GM18867 (cell line): Measurements from ENCODE around the gene EPHA6.

ENCODE experiments used
- ATAC-seq: cut with Tn5 transposase; IDR thresholded peaks from one replicate; pipeline ENCODE4 v1.9.1; 2021; ENCODE audit warnings: mild to moderate bottlenecking, moderate library complexity; ENCODE audit not compliant: unreplicated experiment

EPHA6 gene

DNA sequence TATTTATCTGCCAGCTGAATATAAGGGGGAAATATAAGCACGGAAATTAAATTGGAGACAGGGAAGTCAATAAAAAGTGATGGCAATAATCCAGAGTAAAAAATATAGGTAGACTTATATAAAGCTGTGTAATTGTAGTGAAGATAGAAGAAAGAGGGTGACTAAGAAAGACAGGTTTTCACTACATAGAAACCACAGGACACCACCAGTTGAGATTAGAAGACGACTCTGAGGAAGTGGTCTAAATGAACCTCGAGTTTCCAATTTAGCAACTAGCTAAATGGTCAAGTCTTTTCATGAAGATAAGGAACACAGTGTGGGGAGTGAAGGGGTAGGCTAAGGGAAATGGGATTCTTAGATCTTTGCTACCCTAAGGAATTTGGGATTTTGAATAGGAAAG, 761.3 kb downstream of the EPHA6 start:
- no peak for ATAC-seq

DNA sequence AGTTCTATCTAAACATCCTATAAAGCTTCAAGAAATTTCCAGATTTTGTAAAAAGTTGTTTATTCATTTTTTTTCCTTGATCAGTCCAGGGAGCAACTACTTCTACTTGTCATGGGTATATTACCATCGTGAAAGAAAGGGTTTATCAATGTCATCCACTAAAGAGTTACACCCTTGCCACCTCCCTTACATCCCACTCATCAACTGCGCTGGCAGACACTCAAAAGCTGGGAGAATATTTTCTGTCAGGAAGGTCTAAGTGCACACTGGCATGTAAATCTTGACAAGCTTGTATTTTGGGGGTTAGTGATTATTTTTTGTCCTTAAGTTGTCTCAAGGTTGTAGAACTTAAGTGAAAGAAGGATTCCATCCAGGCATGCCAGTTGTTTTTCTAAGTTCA, 761.8 kb downstream of the EPHA6 start:
- ATAC-seq, result no peak

DNA sequence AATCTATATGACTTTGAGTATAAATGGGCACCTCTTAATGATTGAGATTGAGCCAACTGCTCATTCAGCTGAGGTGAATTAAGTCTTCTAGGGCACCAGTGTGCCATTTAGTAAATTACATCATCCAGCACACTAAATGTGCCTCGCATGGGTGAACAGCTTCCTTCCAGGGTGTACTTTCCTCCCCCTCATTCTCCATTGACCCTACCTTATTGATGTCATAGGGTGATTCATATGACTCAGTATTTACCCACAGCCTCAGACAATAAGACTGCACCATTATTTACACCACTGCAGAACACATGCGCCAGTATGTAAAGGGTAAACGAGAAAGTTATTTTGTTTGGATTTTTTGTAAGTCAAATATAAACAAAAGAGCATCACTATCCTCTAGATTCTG, 765.0 kb downstream of the EPHA6 start:
- no peak for ATAC-seq

DNA sequence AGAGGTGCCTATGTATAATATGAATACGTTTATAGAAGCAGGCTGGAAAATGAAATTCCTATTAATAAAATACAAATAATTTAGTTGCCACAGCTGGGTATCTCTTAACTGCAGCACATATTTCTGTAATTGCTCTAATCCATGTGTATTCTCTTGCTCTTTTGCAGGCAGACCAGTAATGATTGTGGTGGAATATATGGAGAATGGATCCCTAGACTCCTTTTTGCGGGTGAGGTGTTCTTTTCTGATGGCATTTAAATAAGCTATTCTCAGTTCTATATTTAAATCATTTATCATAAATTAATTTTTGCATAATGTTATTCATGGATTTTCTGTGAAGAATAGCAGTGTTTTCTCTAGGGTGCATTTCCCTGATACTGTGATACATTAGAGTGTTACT, 796.2 kb downstream of the EPHA6 start:
- no peak for ATAC-seq

DNA sequence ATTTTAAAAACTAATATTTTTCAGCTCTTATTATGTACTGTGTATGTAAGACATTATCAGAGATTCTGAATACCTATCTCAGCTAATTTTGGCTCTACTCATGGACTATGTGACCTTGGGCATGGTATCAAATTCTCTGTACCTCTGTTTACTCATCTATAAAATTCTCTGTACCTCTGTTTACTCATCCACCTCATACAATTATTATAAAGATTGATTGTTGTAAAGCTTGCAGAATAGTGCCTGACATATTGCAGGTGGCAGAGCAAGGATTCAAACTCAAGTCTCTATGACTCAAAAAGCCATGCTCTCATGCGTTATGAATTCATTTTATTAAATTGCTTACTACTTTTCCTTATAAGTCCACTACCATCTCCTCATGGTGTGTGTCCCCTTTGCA, 798.2 kb downstream of the EPHA6 start:
- ATAC-seq, result no peak

DNA sequence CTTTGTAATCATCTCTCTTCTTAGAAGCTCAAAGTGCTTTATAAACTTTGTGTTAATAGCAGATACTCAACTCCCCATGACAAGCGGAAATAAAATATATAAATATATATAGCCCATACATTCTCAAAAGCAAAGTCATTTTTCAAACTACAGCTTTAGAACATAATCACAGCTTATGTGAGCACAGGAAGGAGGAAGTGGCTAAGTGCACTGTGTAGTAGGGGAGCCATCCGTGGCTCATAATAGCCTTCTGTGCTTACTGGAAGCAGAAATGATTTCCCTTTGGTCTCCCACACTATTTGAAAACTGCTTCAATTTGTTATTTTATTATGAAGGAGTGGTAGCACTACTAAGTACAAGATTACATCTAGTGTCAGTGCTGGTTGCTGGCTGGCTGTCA, 798.7 kb downstream of the EPHA6 start:
- ATAC-seq, result no peak

DNA sequence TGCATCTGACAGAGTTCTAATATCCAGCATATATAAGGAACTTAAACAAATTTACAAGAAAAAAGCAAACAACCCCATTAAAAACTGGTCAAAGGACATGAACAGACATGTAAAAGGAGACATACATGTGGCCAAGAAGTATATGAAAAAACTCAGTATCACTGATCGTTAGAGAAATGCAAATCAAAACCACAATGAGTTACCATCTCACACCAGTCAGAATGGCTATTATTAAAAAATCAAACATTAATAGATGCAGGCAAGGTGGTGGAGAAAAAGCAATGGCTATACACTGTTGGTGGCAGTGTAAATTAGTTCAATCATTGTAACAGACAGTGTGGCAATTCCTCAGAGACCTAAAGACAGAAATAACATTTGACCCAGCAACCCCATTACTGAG, 806.1 kb downstream of the EPHA6 start:
- peak; percentile 45 for ATAC-seq

DNA sequence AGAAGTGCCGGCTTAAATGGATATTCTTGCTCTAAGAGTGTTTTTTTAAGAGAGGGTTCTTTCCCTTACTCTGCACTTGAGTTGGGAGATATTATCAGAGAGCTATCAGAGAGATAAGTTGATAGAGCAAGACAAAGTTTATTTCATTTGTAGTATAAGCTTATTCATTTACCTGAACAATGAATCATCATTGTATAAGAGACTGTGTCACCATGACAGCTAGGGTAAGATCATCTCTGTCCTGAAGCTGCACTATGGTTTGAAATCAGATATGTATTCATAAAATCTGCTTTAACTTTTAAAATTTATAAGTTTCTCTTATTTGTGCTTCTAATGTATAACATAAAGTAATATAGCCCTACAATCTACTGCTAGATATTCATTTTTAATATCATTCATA, 822.1 kb downstream of the EPHA6 start:
- no peak for ATAC-seq

DNA sequence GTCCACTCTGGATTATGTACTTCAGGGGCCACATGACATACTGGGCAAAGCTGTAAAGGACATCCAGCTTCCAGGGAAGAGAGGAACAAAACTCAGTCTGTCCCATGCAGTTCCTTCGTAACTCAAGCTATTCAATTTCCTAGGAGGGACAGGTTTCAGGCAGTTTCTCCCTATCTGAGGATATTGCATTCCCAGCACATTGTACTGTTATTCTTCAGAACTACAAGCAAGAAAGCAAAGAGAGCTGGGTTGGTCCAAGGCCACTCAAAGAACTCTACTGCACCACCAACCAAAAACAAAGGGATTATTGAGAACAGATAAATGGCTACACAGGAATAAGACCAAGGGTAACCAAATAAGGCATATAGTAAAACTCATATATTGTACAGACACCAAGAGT, 832.5 kb downstream of the EPHA6 start:
- no peak for ATAC-seq

DNA sequence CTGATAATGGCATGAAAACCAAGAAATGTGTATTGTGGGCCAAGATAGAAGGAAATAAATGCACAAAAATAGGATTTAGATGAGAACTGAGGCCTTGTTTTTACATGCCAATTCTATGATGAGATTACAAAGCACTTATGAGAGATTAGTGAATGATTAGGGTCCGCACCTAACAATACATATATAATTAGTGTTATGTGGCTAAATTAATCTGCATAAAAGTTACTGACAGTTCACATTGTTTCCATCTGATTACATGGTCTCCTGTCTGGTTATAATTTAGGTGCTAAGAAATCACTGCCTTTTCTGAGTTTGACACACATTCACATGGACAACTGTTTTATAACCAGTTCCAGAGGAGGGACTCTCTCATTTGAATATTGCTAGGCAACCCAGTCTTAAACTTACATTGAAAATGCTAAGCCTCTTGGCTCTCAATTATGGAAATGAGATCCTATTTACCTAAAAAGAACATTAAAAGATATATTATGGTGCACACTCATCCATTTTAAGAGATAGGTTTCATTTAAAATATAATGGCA, 833.1 kb downstream of the EPHA6 start:
- no peak for ATAC-seq

DNA sequence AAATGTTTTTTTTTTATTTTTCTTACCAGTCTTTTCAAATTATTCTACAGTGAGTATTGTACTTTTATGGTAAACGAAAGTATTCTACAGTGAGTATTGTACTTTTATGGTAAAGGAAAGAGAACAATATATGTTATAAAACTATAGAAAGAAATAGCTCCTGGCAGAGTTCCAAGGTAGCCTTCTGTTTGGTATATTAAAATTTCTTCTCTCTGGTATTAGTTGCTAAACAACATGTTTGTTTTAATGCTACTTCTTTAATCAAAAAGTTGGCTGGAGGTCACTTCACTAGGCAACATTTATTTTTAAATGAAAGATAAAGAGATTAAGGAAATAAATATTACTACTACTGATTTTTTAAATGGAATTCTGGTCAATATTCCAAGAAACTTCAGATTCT, 841.6 kb downstream of the EPHA6 start:
- no peak for ATAC-seq

DNA sequence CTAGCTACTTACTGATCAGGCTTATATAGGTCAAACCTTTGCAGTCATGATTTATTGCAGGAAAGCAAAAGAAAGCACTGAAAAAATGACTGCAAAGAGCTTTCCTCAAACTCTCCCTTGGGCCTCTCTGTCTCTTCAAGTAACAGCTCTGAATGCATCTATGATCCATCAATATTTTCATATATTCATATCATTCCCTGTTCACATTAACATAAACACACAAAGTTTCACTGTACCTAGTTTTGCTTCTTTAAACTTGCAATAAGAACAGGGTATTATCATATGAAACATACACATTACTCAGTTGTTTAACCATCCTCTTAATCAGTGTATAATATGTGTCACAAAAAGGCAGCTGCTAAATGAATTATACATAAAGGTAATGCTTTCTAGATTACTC, 842.2 kb downstream of the EPHA6 start:
- no peak for ATAC-seq

DNA sequence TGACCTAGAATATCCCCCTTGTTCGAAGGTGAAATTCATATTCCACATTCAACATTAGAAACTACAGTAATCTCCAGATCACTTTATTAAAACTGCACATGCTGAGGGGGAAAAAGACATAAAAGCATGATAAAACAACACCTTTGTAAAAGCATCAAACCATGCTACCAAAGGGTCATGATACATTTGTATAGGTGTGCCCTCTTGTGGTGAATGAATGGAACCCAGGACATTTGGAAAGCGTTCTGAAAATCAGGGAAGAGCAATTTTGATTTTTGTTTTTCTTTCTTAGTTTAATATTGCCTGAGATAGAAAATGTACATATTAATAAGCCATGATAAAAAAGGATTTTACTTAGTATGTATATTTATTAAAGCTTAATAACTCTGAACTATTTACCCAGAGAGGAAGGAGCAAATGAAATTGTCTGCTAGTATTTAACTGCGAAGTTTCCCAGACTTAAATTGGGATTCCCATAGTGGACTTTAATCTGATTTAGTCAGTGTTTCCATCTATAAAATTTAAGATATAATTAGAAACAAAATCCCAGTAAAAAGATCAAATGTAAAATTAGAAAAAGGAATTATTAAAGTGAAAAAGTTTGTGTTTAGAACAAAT, 844.4 kb downstream of the EPHA6 start:
- peak; percentile 63 for ATAC-seq

DNA sequence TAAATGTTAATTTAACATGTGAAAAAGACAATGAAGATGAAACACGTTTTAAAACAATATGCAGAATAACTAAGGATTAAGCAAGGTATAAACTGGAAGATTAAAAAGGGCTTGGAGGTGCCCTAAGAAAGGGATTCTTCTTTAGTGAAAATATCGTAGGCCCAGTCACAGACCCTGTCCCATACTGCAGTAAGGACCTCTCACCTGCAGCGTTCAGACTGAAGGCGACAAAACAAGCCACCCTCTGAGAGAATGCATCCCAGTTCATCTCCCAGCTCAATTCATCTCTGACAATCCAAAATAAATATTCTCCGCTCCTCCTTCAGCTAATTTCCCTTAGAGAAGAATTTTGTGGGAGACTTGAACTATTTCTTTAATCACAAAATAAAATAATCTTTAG, 847.9 kb downstream of the EPHA6 start:
- no peak for ATAC-seq

DNA sequence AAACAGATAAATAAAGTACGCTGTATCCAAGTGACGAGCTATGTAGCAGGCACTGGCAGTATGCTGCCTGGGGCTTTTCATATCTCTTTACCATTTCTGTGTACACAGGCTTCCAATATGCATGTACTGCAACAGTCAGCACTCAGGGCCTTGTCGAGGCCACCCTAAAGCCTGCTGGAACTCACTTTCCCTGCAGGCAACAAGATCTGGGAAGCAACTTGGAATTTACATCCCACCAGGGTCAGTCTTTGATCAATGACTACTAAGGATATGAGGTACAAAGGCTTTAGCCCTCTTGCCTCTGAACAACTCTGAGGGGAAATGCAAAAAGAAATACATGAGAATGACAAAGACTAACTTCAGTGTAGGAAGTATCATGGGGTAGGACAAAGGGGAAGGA, 848.4 kb downstream of the EPHA6 start:
- ATAC-seq, result no peak

DNA sequence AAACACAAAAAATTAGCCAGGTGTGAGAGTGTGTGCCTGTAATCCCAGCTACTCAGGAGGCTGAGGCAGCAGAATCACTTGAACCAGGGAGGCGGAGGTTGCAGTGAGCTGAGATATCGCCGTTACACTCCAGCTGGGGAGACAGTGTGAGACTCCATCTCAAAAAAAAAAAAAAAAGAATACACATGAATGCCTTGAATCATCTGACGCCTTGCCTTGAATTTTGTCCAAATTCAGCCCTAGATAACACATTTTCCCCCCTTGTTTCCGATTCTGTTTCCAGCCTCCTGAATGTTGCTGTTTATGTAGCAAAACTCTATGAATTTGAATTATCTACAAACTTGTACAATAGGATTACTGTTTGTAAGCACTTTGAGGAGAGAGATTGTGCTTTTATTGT, 851.5 kb downstream of the EPHA6 start:
- no peak for ATAC-seq

DNA sequence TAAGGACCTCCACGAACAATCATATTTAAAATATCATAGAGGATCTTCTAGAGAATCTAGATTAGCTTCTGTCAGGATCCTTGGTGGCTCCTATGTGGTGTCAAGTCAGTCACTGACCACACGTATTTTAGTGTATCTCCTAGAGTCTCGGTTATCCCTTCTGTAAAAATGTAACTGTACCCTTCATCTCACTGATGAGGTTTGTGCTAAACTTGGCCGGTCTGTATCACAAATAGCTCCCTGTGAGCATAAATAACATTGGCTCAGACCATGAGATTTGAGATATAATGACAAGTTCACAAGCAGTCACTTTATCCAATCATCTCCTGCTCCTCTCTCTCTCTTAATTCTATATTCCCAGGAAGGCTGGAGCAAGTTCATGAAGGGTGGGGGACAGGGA, 856.6 kb downstream of the EPHA6 start:
- ATAC-seq, result no peak

DNA sequence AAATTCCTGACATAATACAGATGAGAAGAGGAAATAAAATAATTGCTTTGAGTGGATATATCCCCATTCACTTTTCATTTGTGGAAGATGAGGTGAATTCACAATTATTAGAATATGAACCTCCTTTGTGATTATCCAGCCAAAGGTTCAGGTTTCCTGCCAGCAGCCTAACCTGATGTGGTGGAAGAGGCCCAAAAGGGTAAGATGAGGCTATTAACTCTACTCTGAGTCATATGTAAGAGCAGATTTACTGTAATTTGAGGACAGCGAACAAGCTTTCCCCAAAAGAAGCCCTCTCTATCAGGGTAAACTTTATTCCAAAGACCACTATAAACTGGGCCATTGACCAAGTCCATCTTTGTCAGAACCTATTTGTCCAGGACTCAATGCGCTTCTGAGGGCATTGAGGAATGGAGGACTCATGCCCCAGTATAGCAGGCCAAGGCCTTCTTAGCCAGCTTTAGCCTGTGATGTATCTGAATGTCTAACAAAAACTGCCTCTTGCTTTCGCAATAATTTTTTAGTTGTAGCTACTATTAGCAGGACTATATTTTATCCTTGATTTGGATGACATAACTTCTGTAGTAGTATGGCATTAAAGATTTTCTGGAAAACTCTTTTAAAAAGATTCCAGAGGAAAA, 859.1 kb downstream of the EPHA6 start:
- ATAC-seq, result no peak

DNA sequence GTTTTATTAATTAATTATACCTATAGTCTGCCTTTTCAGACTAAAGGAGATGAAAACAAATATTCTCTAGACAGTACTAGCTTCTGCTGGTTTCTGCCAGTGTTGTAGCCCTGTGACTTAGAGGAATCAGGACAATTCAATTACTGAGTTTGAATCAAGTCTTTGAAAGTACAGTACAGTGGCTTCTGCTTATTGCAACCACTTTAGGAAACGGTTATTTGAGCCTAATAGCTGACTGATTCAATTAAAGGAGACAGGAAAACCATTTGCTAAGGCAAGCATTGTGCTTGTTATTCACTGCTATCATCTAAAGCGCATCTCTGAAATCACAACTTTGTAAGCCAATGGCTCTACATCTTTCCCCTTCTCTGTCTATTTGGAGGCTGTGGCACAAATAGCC, 860.1 kb downstream of the EPHA6 start:
- ATAC-seq, result no peak

DNA sequence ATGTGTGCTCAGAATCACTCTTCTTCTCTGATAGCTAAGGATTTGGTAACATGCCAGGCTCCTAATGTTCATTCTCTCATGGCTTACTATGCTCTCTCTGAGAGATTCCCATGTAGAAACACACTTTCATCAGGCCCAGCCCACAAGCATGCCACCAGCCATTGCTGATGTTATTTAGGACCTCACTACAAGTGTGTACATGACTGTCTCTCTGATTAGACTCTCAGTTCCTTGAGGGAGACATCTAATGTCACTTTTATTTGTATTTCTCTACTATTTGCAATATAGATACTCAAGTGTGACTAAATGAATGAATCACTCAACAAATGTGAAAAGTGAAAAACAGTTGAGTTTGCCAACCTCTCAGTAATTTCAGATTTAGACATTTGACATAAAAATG, 865.8 kb downstream of the EPHA6 start:
- no peak for ATAC-seq

DNA sequence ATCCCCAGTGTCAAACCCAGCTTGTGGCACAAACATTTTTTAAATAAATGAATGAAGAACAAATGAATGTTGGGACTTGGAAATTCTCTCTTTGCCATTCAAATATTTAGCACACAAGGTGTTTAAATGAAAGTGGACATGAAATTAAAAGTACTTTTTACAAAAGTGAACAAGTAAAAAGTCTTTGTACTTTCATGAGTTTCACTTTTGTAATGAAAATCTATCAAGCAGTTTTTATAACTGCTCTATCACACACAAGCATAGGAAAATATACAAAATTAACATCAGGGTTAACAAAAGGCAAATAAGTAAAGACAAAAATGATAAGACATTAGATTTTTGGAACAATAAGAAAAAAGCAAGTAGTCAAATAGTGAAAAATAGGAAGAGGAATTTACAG, 866.3 kb downstream of the EPHA6 start:
- ATAC-seq, result no peak

DNA sequence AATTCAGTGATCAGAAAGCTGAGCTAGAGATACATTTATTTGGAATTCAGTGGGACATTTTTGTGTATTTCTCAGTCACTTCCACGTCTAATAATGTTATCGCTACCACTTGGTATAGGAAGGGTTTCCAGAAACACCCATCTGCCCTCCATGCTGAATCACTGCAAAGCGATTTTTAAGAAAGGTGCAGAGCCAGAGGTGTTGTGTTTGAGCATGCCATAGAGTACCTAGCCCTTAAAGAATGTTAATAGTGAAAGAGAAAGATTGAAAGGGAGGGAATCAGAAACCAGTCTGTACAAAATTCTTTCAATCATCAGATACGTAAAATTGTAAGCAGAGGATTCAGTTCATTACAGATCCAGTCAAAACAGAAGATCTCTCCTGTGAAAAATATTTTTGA, 870.1 kb downstream of the EPHA6 start:
- no peak for ATAC-seq

DNA sequence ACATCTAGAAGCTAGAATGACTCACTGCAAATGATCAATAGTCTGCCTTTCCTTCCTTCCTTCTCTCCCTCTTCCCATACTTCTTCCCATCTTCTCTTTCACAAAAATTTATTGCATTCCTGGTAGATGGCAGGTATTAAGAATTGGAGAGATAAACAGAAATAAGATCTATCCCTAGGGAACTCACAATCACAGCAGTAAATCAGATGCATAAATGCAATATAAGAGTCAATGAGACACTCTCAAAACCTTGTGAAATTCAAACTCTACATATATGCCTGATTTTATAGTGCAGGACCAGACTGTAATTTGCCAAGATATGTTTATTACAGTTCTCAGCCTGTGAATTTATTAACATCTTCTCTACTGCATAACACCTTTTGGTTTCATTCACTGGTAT, 871.9 kb downstream of the EPHA6 start:
- ATAC-seq, result no peak
